ENCODE measurements around the gene SLC25A42. TPM values are rescaled to one million over a fixed set of nuclear protein-coding genes. Genes with fewer than 3 reads are reported as not detected.

The SLC25A42 gene
- total RNA-seq, 1 donor from 2014 or later = 24.6 TPM

DNA sequence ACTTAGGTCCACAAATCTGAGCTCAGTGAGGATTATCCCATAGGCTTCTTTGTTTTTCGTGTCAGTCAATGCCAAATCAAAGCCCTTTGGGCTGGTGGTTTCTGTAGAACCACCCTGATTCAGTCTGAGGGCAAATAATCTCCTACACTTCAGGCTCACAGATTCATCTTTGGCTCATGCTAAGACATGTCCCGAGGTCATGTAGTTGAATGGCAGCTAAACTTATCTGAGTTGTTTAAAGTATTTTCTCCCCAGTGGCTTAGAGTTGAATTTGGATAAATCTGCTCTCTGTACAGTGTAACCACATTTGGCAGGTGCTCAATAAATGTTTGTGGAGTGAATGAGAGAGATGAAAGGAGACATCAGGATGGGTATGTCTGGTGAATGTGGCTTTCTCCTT is 13.1 kb upstream of the SLC25A42 start:
- DNase-seq (ENCODE audit: low read depth) = peak; percentile 69

DNA sequence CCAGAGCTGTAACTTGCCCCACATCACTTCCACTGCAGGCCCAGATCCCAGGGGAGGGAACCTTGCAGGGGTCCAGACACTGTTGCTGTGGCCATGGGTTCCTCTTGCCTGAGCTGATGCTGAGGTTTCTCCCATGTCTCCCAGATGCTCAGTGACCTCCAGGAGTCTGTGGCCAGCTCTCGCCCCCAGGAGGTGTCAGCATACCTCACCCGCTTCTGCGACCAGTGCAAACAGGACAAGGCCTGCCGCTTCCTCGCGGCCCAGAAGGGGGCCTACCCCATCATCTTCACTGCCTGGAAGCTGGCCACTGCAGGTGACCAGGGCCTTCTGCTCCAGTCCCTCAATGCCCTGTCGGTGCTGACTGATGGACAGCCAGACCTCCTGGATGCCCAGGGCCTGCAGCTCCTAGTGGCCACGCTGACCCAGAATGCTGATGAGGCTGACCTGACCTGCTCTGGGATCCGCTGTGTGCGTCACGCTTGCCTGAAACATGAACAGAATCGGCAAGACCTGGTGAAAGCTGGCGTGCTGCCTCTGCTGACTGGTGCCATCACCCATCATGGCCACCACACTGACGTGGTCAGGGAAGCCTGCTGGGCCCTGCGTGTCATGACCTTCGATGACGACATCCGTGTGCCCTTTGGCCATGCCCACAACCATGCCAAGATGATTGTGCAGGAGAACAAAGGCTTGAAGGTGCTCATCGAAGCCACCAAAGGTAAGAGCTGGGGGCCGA is 12.1 kb upstream of the SLC25A42 start:
- no peak for DNase-seq (ENCODE audit: low read depth)

DNA sequence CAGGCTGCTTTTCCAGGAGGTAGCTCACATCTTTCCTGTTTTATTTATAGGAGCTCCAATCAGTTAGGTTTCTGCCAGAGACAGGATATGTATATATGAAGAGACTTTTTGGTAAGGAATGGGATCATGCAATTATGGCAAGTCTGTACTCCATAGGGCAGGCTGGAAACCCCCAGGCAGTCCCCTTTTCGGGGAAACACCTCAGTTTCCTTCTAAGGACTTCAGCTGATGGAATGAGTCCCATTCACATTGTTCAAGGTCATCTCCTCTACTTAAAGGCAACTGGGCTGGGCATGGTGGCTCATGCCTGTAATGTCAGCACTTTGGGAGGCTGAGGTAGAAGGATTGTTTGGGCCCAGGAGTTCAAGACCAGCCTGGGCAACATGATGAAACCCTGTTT is 10.9 kb upstream of the SLC25A42 start:
- no peak for DNase-seq (ENCODE audit: low read depth)

DNA sequence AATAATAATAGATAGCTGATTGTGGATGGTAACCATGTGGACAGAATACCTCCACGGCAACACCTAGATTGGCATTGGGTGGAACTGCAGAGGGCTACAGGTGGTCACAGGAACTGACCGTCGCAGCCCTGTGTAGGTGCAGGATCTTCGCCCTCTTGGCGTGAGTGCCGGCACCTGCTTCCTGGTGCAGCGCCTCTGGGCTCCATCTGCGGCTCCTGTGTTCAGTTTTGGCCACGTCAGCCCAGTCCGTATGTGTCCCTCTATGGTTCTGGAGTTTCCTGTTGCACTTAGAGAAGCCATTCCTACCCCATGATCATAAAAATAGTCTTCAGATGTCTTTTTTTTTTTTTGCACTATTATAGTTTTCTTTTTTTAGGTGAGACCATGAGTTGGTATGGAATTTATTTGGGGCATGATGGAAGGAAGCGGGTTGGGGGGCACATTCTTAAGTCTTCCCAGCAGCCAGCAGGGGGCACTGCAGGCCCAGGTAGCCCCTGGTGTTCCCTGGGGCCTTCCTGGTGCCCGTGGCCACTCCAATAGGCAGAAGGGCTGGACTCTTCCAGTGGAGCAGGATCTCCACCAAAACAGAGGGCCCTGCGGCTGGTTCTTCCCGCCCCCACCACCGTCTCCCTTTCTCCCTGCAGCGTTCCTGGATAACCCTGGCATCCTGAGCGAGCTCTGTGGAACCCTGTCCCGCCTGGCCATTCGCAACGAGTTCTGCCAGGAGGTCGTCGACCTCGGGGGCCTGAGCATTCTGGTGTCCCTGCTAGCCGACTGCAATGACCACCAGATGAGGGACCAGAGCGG is 10.1 kb upstream of the SLC25A42 start:
- peak; percentile 65 for DNase-seq (ENCODE audit: low read depth)

DNA sequence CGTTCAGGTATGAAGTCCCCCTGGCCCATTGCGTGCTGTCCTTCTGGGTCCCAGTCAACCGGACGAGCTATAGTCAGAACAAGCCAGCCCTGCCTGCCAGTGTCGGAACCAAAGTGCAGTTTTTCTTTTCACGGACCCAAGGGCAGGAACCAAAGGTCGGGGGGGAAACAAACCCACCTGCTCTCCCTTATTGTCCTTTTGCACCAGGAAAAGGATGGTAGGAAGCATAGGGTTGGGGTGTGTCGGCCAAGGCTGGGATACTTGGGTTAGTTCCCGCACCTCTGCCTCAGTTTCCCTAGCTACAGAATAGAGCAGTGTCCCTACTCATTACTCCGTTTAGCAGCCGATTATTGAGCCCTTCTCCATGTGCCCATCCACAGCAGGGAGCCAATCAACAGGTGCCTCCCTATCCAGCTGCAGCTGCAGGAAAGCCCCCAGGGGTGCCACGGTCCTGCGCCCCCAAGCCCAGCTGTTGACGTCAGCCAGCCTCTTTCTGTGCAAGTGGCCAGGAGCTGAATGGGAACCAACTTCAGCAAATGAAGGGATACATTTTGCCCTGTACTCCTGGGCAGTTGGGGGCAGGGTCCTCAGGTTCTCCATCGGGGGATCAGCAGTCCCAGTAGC is 9.4 kb upstream of the SLC25A42 start:
- no peak for DNase-seq (ENCODE audit: low read depth)

DNA sequence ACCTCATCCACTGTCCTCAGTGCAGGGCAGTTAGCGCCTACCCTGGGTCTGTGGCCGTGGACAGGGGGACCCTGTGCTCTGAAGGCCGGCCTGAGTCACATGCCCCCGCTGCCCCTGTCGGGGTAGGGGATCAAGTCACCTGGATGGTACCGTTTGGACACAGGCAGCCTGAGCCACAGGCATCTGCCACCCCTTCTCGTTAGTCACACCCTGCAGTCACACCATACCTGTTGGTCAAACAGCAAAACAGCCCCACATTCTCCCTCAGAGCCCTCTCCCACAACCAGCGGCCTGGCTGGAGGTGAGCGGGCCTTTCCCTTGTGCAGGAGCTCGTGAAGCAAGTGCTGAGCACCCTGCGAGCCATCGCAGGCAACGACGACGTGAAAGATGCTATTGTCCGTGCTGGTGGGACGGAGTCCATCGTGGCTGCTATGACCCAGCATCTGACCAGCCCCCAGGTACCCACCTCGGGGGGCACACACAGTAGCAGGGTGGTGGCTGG is 8.8 kb upstream of the SLC25A42 start:
- no peak for DNase-seq (ENCODE audit: low read depth)

DNA sequence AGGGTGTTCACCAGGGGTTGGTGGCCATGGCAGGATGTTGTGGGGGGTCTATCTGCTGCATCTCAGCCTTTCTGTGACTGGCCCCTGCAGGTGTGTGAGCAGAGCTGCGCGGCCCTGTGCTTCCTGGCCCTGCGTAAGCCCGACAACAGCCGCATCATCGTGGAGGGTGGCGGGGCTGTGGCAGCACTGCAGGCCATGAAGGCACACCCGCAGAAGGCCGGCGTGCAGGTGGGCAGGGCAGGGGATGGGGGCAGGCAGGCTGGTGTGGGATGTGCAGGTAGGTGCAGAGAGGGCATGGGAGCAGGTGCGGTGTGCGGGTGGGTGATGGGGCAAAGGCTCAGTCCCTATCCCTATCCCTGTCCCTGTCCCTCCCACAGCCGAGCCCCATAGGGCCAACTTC is 8.1 kb upstream of the SLC25A42 start:
- no peak for DNase-seq (ENCODE audit: low read depth)

DNA sequence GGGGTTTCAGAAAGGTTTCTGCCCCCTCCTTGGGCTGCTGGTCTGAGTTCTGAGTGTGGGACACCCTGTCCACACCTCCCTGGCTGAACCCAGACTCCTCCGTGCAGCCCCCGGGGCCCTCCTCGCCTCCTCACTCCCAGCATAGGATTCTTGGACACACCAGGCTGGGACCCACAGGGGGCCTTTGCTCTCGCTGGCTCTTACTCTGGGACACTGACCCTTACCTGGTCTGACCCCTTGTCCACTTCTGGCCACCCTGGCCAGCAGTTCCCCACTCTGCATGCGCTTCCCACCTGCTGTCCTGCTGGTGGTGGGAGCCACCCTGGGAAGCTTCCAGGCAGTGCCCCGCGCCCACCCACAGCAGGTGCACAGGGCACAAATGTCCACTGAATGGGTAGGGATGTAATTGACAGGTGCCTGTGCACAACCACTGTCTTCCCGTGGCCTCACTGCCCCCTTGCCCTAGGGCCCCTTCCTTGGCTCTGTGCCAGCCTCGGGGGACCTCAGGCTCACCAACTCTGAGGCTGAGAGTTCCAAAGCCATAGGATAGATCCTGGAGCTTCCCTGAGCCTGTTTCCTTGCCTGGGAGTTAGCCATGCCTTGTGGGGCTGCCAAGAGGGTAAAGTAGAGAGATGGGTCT is 7.0 kb upstream of the SLC25A42 start:
- DNase-seq (ENCODE audit: low read depth) = peak; percentile 89

DNA sequence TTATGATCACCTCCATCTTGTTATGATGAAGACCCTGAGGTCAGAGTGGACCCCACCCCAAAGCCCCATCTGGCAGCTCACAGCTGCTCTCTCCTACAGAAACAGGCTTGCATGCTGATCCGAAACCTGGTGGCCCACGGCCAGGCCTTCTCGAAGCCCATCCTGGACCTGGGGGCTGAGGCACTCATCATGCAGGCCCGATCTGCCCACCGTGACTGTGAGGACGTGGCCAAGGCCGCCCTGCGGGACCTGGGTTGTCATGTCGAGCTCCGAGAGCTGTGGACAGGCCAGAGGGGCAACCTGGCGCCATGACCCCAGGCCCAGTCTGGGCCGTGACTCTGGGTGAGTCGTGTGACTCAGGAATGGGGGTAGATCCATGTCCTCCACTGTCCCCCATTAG is 6.5 kb upstream of the SLC25A42 start:
- DNase-seq (ENCODE audit: low read depth) = no peak

DNA sequence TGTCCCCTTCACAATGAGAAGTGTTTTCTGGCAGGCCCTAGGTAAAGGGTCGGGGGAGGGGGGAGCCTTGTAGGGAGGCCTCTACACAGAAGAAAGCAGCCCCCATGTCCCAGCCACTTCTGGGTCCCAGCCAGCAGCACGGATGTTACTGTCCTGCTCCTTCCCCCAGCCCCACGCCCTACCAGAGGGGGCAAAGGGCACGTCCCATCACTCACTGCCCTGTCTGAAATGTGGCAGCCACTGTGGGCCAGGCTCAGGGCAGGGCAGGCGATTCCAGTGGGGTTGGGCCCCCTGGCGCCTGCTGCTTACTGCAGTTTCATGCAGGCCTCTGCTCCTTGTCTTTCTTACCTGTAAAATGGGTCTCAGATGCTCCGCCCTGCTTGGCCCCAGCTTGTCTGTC is 6.1 kb upstream of the SLC25A42 start:
- no peak for DNase-seq (ENCODE audit: low read depth)

DNA sequence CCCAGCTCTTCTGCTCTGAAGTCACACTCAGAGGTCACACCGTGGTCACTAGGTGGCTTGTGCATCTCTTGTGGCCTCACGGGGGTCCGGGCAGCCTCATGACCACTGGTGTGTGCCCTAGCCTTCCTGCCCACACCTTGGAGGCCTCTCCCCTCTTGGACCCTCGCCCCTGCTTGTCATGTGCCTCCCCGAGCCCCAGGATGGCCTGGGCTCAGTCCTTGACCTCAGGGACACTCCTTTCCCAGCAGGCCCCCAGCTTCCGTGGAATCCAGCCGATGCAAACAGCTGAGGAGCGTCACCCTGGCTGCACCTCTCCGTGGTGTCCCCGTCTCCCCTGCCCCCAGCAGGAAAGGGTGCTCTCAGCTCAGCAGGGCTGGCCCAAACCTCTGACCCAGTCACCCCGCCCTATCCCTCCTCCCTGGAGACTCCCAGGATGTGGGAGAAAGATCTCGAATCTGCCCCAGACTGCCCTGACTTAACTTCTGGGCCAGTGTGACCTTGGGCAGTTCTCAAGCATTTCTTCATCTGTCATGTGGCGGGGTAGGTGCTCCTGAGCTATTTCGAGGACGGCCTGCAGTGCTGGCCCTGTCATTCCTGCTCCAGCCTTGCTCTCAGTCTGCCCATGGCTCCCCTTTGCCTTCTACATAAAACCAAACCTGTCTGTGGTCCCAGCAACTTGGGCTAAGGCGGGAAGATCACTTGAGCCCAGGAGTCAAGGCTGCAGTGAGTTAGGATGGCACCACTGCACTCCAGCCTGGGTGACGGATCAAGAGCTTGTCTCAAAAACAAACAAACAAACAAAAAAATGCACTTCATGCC is 4.6 kb upstream of the SLC25A42 start:
- DNase-seq (ENCODE audit: low read depth) = no peak

DNA sequence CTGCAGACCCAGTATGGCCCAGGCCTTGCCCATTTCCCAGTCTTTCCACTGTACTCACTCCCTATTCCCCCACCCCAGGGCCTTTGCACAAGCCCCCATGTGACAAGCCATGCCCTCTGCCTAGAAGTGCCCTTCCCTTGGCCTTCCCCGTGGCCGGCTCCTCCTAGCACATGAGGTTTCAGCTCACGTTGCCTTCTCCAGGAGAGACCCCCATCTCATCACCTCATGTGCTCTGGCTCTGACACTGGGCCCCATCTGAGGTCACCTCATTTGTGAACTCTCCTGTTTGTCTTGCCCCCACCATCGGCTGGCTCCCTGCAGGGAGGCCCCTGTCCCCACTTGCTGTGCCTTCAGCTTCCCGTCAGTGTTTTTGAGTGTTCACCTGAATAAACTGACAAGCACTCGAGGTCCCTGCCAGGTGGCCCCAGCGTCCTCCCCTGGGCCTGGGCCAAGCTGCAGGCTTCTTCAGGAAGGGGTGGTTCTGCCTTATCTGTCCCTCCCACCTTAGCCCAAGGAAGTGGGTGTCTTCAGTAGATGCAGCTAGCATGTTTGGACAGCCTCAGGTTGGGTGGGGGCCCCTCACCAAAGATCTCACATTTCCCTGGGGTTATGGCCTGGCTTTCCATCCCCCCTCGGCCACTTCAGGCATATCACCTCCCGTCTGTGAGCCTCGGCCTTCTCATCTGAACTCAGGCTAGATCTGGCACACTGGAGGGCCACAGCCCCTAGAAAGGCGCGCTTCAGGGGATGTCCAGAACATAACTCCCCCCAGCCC is 3.8 kb upstream of the SLC25A42 start:
- DNase-seq (ENCODE audit: low read depth) = no peak

DNA sequence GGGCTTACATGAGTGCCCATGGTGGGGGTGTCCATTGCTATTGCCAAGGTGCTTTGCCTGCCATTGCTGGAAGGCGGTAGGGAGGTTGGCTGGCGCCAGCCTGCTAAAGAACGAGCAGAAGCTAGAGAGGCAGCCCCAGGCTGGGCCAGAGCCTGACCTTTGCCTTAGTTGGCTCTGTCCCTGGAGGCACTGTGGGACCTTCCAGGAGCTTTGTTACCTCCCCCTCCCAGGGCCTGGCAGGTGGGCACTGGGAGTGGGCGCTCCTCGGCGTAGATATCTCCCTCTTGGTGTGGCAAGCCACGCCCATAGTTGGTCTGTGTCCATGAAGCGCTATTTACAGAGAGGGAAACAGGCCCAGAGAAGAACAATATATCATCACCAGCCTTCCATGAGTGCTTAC is 2.3 kb upstream of the SLC25A42 start:
- DNase-seq (ENCODE audit: low read depth) = peak; percentile 70

DNA sequence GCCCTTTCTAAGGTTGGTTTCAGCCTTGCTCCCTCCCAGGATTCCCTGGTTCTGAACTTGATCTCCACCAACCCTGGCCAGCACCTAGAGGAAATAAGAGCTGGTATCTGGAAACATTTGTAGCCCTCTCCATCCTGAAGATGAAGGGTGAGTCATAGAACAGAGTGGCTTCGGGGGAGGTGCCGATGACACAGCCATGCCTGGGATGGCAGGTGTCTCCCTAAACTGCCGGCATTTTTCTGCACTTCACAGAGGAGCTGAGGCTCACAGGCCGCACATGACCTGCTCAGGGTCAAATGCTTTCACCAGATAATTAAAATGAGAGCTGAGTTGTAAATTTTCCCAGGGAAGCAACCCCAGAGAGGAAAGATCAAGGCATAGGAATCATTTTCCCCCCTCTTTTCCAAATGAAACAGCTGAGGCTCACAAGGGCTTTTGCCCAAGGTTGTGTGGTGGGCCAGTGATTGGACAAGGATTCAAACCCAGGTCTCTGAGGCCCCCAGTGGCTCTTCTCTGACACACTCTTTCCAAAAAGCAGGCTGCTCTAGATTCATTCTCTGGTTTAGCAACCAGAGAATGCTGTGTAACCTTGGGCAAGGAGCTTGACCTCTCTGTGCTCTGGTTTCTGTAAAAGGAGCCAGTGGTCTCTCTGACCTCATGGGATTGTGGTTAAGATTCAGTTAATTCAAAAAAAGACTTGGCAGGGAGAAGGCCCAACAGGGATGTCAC is 1.2 kb upstream of the SLC25A42 start:
- DNase-seq (ENCODE audit: low read depth) = peak; percentile 88

DNA sequence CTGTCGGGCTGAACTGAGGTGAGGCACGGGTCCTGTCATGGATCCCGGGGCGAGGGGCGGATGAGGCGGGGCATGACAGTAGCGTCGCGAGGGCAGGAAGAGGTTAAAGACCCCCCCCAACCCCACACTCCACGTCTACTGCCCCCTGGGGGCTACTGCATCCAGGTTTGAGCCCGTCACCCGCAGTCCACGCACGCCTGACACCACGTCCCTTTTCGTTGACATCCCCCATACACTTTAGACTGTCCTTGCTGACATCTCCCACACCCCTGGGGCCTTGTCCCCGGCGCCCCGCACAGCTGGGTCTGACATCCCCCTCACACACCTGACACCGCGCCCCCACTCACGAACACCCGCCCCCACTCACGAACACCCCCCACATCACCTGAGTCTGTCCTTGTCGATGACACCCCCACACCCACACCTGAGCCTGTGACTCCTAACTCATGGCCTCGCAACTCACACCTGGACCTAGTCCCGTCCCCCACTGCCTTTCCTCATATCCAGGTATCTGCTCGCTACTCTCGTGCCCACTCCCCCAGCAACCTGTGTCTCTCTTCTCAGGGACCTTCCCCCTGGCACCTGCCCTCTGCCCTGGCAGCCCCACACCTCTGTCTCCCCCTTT is 416 bp downstream of the SLC25A42 start:
- DNase-seq (ENCODE audit: low read depth) = no peak

DNA sequence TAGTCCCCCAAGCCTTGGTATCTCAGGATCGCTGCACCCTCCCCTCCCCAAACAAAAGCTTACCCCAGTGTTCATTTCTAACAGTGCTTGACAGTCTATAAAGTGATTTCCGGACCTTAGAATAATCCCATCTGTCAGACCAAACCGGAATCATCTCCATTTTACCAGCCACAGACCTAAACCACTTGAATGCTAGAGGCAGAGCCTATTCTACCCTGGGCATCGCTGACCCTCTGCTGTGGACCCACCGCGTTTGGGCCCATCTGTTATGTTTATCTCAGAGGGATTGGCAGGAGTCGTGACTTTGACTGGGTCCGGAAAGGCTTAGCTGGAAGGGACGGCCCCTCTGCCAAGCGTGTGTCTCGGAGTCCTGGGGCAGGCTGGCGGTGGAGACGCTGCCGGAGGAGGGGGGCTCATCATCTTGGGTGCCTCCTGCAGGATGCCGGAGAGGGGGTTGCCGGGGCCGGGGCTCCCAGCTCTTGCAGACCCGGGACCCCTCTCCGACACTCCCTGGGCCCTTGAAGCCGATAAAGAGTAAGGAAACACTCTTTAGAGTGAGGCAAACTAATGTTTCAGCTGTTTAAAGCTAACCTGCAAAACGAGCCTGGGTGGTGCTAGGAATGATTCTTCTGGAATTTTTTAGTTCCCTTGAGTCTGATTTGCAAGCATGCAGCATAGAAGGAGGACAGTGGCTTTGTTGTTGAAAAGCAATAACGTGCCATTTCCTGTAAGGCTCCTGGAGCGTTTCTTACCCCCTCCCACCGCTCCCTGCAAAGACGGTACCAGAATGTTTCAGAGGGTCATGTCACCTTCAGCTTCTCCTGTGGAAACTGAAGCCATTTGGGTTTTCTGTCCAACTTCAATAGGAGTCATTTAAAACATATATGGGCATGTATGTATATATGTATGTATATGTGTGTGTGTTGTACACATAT is 1.3 kb downstream of the SLC25A42 start:
- peak; percentile 49 for DNase-seq (ENCODE audit: low read depth)

DNA sequence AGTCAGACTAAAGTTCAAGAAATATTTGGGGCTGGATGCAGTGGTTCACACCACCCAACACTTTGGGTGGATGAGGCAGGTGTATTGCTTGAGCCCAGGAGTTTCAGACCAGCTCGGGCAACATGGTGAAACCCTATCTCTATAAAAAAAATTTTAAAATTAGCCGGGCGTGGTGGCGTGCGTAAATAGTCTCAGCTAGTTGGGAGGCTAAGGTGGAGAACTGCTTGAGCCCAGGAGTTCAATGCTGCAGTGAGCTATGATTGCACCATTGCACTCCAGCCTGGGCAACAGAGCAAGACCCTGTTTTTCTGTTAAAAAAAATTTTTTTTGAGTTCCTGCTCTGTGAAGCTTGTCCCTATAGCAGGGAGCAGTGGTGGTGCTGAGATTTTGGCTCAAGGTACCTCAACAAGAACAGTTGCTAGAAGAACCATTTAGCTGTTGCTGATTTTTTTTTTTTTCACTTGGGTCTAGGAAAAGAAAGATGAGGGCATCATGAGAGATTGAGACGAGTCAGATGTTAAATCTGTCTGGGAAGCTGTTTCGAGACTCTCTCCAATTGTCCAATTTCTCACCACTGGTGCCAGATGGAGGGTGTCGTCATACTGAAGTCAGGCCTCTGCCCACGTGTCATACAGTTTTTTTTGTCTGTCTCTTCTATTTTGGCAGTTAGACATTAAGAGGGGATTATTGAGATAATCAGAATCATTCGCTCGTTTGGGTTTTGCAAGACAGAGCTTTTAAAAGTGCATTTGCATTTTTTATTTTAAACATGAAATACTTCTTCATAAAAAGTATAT is 3.7 kb downstream of the SLC25A42 start:
- DNase-seq (ENCODE audit: low read depth) = peak; percentile 81

Measured in myocyte (in vitro differentiated cells).